ENCODE measurements around the gene NEURL1B.
"Not testable (repeated sequence)": the region's sequence is repeated elsewhere in the genome, so short reads cannot be mapped to it uniquely, and the experiment has no call there.

NEURL1B gene

GRCh38 chr5:172634106-172634899 lies 6.8 kb upstream of the NEURL1B start:
- DNase-seq (ENCODE audit: low spot score): no peak

- no peak for DNase-seq (ENCODE audit: low spot score)
These were observed 6.0 kb upstream of the NEURL1B start for GRCh38 chr5:172635038-172635437.

- DNase-seq (ENCODE audit: low spot score): no peak
These were observed 4.6 kb upstream of the NEURL1B start for GRCh38 chr5:172636279-172637050.

GRCh38 chr5:172637110-172637580 lies 3.9 kb upstream of the NEURL1B start:
- peak; percentile 70 for DNase-seq (ENCODE audit: low spot score)

- DNase-seq (ENCODE audit: low spot score): no peak
These were observed 3.3 kb upstream of the NEURL1B start for GRCh38 chr5:172637740-172638139.

GRCh38 chr5:172638209-172638768 lies 2.8 kb upstream of the NEURL1B start:
- no peak for DNase-seq (ENCODE audit: low spot score)

GRCh38 chr5:172640139-172640538 lies 924 bp upstream of the NEURL1B start:
- no peak for DNase-seq (ENCODE audit: low spot score)

- no peak for DNase-seq (ENCODE audit: low spot score)
These were observed 442 bp downstream of the NEURL1B start for GRCh38 chr5:172641359-172642050.

GRCh38 chr5:172642051-172642409 lies 967 bp downstream of the NEURL1B start:
- no peak for DNase-seq (ENCODE audit: low spot score)

GRCh38 chr5:172642486-172642885 lies 1.4 kb downstream of the NEURL1B start:
- no peak for DNase-seq (ENCODE audit: low spot score)

GRCh38 chr5:172642926-172643871 lies 2.1 kb downstream of the NEURL1B start:
- no peak for DNase-seq (ENCODE audit: low spot score)

GRCh38 chr5:172644266-172644665 lies 3.2 kb downstream of the NEURL1B start:
- DNase-seq (ENCODE audit: low spot score): no peak

- DNase-seq (ENCODE audit: low spot score): no peak
These were observed 3.6 kb downstream of the NEURL1B start for GRCh38 chr5:172644711-172645110.

- no peak for DNase-seq (ENCODE audit: low spot score)
These were observed 4.4 kb downstream of the NEURL1B start for GRCh38 chr5:172645271-172646055.

- peak; percentile 78 for DNase-seq (ENCODE audit: low spot score)
These were observed 5.7 kb downstream of the NEURL1B start for GRCh38 chr5:172646716-172647285.

- DNase-seq (ENCODE audit: low spot score): no peak
These were observed 6.4 kb downstream of the NEURL1B start for GRCh38 chr5:172647352-172648012.

GRCh38 chr5:172648013-172648381 lies 6.9 kb downstream of the NEURL1B start:
- peak; percentile 42 for DNase-seq (ENCODE audit: low spot score)

GRCh38 chr5:172648755-172649154 lies 7.7 kb downstream of the NEURL1B start:
- DNase-seq (ENCODE audit: low spot score): no peak

GRCh38 chr5:172656496-172656895 lies 15.4 kb downstream of the NEURL1B start:
- DNase-seq (ENCODE audit: low spot score): not testable (repeated sequence)
